SU-DHL-6 (cell line): ENCODE measurements around the gene LUZP1.

Experiments
- H2AFZ ChIP-seq: fragments of 200-600 bp; sonication (generic); 2 replicates; pipeline ENCODE4 v1.6.1; 2014; ENCODE audit warnings: low read depth, mild to moderate bottlenecking, moderate library complexity, mixed read lengths, antibody characterized with exemption, low read length; ENCODE audit not compliant: severe bottlenecking
- H3F3A ChIP-seq: fragments of 200-600 bp; shearing (Covaris generic); 2 replicates; pipeline ENCODE4 v1.6.0; 2016; ENCODE audit warnings: antibody characterized with exemption, mild to moderate bottlenecking; ENCODE audit not compliant: insufficient read depth
- H3K27ac ChIP-seq: fragments of 200-600 bp; sonication (generic); 2 replicates; pipeline ENCODE4 v1.5.1; 2016; ENCODE audit warnings: low read depth, mild to moderate bottlenecking, low read length, moderate library complexity, mixed read lengths
- H3K27me3 ChIP-seq: fragments of 200-600 bp; sonication (generic), shearing (Covaris generic); 2 replicates; pipeline ENCODE4 v1.6.0; 2014; ENCODE audit warnings: mild to moderate bottlenecking, low read length
- H3K36me3 ChIP-seq: fragments of 200-600 bp; sonication (generic); 2 replicates; pipeline ENCODE4 v1.6.1; 2014; ENCODE audit warnings: mild to moderate bottlenecking, low read length, mixed read lengths
- H3K4me2 ChIP-seq: fragments of 300-600, 200-600 bp; shearing (Covaris generic), sonication (generic); 2 replicates; pipeline ENCODE4 v1.6.0; 2014; ENCODE audit warnings: low read length, low read depth, mild to moderate bottlenecking; ENCODE audit not compliant: poor library complexity, severe bottlenecking
- H3K4me3 ChIP-seq: fragments of 200-600 bp; sonication (generic); 2 replicates; pipeline ENCODE4 v1.5.1; 2014; ENCODE audit warnings: antibody characterized with exemption, low read length, mild to moderate bottlenecking, mixed read lengths; ENCODE audit not compliant: insufficient read depth, poor library complexity, severe bottlenecking
- H3K79me2 ChIP-seq: fragments of 200-600 bp; sonication (generic); 2 replicates; pipeline ENCODE4 v1.6.1; 2014; ENCODE audit warnings: mild to moderate bottlenecking, low read length, moderate library complexity; ENCODE audit not compliant: insufficient read depth
- H3K9ac ChIP-seq: fragments of 200-600 bp; sonication (generic); 2 replicates; pipeline ENCODE4 v1.7.0; 2014; ENCODE audit warnings: mild to moderate bottlenecking, low read length
- H3K9me2 ChIP-seq: fragments of 200-600 bp; sonication (generic); replicated peaks from 2 replicates; pipeline ENCODE4 v1.6.1; 2014; ENCODE audit warnings: low read length; ENCODE audit not compliant: insufficient read depth
- H3K9me3 ChIP-seq: fragments of 200-600 bp; sonication (generic); 2 replicates; pipeline ENCODE4 v1.6.1; 2014; ENCODE audit warnings: low read length, mixed read lengths; ENCODE audit not compliant: insufficient read depth
- H4K20me1 ChIP-seq: fragments of 200-600 bp; sonication (generic); 2 replicates; pipeline ENCODE4 v1.6.1; 2014; ENCODE audit warnings: low read depth, mild to moderate bottlenecking, antibody characterized with exemption, low read length, moderate library complexity, mixed read lengths
- EZH2phosphoT487 ChIP-seq: fragments of 200-600 bp; sonication (generic), shearing (Covaris generic); conservative IDR thresholded peaks from 2 replicates; pipeline ENCODE4 v1.6.1; 2018; ENCODE audit warnings: mild to moderate bottlenecking, antibody characterized with exemption, low read length, moderate library complexity, mixed read lengths
- TF ChIP-seq, protein P1 (sequence below): fragments of 200-600 bp; sonication (generic); IDR thresholded peaks from one replicate; pipeline ENCODE4 v1.5.1; 2017; ENCODE audit warnings: antibody characterized with exemption, mild to moderate bottlenecking, low read length, moderate library complexity; ENCODE audit not compliant: insufficient read depth, poor library complexity, severe bottlenecking

The LUZP1 gene

DNA sequence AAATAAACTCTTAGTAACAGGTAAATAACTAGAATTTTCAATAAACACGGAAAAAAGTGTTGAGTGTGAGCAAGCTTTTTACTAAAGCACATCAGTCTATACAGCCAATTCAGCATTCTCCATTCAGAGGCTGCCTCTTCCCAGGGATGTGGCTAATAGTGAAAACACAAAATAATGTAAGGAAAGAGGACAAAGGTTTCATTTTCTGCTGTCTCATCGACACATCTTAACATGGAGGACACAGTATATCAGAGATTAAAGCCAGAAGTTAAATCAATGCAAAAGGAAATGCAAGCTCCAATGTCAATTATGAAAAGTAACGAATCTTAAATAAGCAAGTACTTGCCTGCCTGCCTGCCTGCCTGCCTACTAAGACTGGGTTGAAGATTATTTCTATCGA lies 43.2 kb downstream of the LUZP1 start:
- no peaks in the 10 kb centered on the region for H3K27me3 ChIP-seq

DNA sequence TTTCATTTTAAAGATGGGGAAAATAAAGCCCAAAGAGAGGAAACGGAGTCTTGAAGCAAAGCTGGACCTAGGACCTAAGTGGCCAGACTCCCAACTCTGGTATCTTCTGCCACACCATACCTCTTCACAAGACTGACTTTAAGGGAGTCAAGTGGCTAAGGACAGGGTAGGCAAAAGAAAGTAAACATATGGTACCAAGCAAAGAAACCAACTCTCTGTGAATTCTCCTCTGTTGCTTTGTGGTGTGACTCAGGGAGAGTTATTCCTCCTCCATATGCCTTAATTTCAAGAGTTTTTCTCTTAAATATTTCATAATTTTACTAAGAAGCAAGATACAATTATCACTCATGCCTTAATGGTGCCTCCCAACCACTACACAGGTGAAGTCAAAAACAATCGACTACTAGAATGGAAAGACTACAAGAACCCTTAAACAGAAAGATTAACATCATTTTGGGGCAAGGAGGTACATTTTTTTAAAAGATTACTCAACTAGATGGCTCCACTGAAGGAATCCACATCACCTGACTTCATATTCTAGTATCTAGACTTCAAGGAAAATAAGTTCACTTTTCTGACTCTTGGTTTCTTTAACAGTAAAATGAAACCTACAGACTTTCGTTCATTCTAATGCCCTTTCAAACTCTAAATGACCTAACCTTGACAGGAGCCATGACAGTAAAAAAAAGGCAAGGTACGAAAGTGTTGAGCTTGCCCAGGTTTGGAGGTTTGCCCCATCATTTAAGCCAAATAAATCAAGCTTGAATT lies 44.2 kb downstream of the LUZP1 start:
- H3K4me2 ChIP-seq: no peak overlapping the region
- no peak for TF ChIP-seq EZH2phosphoT487
- TF ChIP-seq, protein P1, sequence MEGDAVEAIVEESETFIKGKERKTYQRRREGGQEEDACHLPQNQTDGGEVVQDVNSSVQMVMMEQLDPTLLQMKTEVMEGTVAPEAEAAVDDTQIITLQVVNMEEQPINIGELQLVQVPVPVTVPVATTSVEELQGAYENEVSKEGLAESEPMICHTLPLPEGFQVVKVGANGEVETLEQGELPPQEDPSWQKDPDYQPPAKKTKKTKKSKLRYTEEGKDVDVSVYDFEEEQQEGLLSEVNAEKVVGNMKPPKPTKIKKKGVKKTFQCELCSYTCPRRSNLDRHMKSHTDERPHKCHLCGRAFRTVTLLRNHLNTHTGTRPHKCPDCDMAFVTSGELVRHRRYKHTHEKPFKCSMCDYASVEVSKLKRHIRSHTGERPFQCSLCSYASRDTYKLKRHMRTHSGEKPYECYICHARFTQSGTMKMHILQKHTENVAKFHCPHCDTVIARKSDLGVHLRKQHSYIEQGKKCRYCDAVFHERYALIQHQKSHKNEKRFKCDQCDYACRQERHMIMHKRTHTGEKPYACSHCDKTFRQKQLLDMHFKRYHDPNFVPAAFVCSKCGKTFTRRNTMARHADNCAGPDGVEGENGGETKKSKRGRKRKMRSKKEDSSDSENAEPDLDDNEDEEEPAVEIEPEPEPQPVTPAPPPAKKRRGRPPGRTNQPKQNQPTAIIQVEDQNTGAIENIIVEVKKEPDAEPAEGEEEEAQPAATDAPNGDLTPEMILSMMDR: no peak
- no peaks in the 10 kb centered on the region for H3F3A ChIP-seq
- no peak overlapping the region for H3K27ac ChIP-seq
- no peaks in the 10 kb centered on the region for H3K36me3 ChIP-seq
- no peaks in the 10 kb centered on the region for H3K79me2 ChIP-seq
- no peak overlapping the region for H2AFZ ChIP-seq
- H3K4me3 ChIP-seq: no peak overlapping the region
- no peaks in the 10 kb centered on the region for H3K9me2 ChIP-seq
- no peak overlapping the region for H3K9ac ChIP-seq
- H4K20me1 ChIP-seq: no peaks in the 10 kb centered on the region
- H3K9me3 ChIP-seq: no peaks in the 10 kb centered on the region
- H3K27me3 ChIP-seq: no peaks in the 10 kb centered on the region

More for the DNA sequence above, 43.2 kb downstream of the LUZP1 start:
- no peak overlapping the region for H3K4me2 ChIP-seq
- H2AFZ ChIP-seq: no peak overlapping the region
- no peak overlapping the region for H3K27ac ChIP-seq
- no peaks in the 10 kb centered on the region for H3K79me2 ChIP-seq
- no peaks in the 10 kb centered on the region for H3F3A ChIP-seq
- H3K36me3 ChIP-seq: no peaks in the 10 kb centered on the region
- TF ChIP-seq, protein P1: no peak
- no peak for TF ChIP-seq EZH2phosphoT487
- H3K4me3 ChIP-seq: no peak overlapping the region
- H4K20me1 ChIP-seq: no peaks in the 10 kb centered on the region
- no peaks in the 10 kb centered on the region for H3K9me2 ChIP-seq
- H3K9me3 ChIP-seq: no peaks in the 10 kb centered on the region
- no peak overlapping the region for H3K9ac ChIP-seq

DNA sequence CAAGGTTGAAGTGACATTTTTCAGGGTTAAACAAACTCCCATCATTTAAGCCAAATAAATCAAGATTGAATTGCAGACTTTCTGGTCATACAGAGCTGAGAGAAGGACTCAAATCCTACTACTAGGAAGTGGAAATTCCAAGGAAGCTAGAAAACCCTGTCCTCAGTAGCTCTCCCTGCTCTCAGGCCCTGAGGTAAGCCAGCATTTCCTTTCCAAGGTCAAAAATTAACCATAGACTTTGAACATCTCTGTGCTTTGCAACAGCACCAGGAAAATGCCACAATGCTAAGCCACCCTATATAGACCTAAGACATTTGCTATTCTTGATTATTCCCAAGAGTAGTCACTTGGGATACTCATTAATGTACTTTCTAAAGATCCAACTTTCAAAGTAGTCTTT lies 45.1 kb downstream of the LUZP1 start:
- Histone ChIP-seq H3K4me2 (no peak overlapping the region), H3K27ac (no peak overlapping the region), H4K20me1 (no peaks in the 10 kb centered on the region), H3K4me3 (no peak overlapping the region), H3K9ac (no peak overlapping the region), H3K36me3 (no peaks in the 10 kb centered on the region), H3F3A (no peaks in the 10 kb centered on the region), H3K9me3 (no peaks in the 10 kb centered on the region), H3K79me2 (no peaks in the 10 kb centered on the region), H2AFZ (no peak overlapping the region), H3K9me2 (no peaks in the 10 kb centered on the region), H3K27me3 (no peaks in the 10 kb centered on the region)
- TF ChIP-seq EZH2phosphoT487: no peak
- TF ChIP-seq, protein P1: no peak
